RPMI8226 (cell line): ENCODE results near the gene SMURF2.

ENCODE experiments used
- DNase-seq: peaks from one replicate; pipeline ENCODE4 v3.0.0-alpha.2; 2015

SMURF2 gene

DNA sequence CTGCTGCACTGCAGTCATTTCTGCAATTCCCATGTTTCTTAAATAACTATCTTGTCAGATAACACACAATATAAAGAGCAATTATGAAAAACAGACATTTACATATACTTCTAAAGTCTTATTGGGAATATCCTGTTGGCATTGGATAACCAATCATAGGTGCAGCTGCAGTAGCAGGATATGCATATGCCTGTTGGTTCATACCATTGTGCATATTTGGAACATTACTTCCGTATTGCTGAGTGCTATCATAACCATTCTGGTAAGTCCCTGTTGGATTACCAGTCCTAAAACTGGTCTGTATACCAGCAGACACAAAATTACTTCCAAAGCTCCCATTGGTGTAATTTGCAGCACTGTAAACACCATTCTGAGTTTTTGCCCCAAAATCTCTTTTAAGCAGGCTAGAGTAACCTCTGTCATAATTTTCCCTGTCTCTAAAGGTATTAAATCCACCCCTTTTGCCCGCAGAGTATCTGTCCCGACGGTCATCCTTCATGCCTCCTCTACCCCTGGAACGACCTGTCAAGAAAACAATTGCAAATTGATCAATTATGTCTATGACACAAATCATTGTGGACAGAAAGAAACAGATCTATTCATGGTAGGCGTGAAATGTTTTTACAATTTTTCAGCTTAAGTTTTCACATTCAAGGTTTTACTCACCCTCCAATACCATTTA lies 162.2 kb downstream of the SMURF2 start:
- DNase-seq, result no peak

DNA sequence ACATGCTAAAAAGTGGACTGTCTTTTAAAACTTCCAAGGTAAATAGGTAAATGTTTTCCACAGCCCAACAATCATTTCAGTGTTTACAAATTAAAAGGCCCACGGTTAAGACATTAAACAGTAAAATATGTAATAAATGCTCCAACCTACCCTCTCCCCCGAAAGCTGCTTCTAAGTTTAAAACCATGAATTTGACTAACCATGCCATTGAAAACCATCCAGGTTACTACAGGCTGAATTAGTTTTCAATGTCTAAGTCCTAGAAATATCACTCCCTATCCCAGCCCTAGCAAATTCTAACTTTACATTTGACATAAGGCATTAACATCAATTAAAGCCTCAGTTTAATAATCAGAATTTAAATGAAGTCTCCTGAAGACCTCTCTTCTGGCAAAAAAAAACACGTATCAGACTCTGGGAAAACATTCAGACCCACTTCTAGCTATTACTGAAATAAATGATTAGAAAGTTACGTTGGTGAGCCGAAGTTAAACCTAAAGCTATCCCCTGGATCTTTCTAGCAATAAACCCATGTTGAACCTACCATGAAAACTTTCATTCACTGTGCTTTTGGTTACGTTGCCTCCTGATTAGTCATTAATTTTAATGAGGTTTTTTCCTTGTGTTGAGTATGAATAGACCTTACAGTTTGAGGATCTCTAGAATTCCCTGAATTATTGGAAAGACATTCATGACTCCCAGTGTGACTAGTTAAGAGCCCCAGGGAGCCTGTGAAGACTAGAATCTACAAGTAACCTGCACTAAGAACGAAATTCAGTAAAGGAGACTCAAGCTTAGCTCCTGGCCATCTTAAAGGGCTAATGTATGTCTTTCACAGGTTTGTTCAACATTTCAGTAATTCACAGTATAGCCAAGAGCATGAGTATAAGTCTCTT lies 163.6 kb downstream of the SMURF2 start:
- no peak for DNase-seq

DNA sequence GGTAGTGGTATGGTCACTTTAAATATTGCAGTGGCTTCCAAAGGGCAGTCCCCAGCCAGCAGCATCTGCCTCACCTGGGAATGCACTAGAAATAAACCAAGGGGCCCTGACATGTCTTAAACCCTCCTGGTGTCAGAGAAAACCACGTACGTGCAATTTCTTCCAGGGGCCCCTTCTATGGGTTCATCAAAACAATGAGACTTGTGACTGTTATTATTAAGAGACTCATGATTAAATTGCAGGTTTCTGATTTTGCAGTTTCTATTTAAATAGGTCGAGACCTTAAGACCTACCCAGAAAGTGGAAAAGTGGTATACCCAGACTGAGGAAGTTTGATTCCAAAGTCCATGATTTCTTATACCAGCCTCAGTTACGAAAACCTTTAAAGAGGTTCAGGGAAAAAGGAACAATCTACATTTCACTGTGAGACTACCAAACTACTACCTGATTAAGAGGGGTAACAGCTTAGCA lies 164.5 kb downstream of the SMURF2 start:
- no peak for DNase-seq

DNA sequence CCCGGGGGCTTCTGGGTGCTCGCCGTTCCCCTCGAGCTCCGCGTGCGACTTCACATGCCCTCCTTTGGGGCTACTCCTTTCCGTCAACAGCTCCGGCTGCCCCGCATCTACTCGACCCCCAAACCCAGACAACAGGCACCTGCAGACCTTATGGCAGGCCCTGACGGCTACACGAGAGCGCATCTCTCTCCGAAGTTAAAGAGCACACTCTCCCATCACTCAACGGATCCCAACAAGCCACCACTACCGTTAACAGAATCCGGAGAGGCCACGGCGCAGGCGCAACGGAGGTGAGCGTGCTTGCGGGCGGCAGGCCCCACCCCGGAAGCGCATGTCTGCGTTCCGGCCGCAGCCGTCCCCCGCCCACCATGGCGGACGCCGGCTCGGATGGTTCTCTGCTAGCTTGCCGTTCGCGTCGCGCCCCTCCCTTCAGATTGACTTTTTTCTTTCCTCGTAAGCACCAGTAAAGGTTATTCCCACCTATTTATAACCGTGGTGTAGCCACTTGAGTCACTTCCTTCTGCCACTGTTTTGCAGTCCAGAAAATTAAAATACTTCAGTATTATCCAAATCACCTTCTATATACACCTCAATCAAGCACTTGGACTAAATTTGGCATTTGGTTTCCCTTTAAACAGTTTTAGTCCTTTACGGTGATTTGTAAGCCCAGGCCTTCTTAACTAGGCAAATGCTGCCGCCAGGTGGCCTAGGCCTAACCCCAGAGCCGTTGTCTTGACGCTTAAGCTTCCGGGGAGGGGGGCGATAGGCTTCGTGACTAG lies 165.1 kb downstream of the SMURF2 start, which contains the start of gene POLG2:
Gene POLG2, minus strand, starts transcription at position 269 of the 779 bp plus-strand sequence. Its CDS starts 86 bp downstream, at position 183.
- DNase-seq, result peak; percentile 97

DNA sequence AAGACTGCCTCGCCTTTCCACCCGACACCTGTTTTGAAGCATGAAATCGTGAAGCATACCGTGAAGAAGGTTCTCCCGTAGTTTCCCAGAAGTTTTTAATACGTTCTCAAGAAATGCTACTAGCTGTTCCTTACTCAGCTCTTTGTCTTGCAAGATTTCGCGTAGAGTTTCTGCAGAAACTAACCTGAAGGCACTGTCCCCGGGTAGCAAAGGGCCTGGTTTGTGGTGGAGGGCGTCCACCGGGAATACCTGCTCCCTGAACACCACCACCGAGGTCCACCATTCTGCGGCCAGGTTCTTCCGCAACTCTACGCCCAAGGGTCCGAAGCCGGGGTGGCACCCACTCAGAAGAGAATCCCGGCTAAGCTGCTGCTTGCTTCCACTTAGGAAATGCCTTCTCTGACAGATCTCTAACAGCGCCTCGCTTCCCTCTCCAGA lies 165.7 kb downstream of the SMURF2 start:
- DNase-seq, result no peak
